ENCODE measurements around the gene ZNF460. TPM values are rescaled to one million over a fixed set of nuclear protein-coding genes. Genes with fewer than 3 reads are reported as not detected.
"Not testable (repeated sequence)": the region's sequence is repeated elsewhere in the genome, so short reads cannot be mapped to it uniquely, and the experiment has no call there.

ZNF460 gene
- total RNA-seq, 2 experiments from 2014 or later = 62.5 to 94.7 TPM

DNA sequence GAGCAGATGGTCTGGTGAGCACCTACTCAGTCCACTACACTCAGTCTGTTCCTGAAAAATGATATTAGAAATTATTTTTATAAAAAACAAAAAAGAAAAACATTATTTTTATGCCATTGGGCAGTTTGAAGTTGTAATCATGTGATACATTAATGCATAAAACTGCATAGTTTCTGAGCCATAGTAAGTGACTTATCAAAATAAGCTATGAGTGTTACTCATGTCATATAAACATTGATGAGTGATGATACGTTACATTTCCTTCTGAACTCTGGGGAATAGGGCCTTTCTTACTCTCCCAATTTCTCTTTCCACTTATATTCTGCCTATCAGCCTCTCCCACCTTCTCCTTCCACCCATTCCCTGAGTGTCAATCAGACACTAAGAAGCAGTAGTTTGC lies 31.0 kb upstream of the ZNF460 start:
- Histone ChIP-seq H3K9me3 (ENCODE audit: low read length) (no peaks in the 10 kb centered on the region), H3K36me3 (ENCODE audit: insufficient read depth, low read length) (peaks cover 72% of the 10 kb centered on the region), H3K4me1 (ENCODE audit: insufficient read depth, low read length, poor library complexity, severe bottlenecking) (no peaks in the 10 kb centered on the region), H2AFZ (ENCODE audit: low read length) (no peak overlapping the region), H3K27ac (ENCODE audit: low read depth, low read length, poor library complexity, severe bottlenecking) (no peak overlapping the region), H4K20me1 (ENCODE audit: insufficient read depth, low read length) (no peaks in the 10 kb centered on the region), H3K79me2 (ENCODE audit: insufficient read depth, low read depth, low read length) (no peaks in the 10 kb centered on the region), H3K4me3 (ENCODE audit: low read depth, low read length, poor library complexity, severe bottlenecking) (no peak overlapping the region), H3K4me2 (ENCODE audit: low read length) (no peak overlapping the region), H3K9me2 (ENCODE audit: insufficient read depth, low read length) (no peaks in the 10 kb centered on the region)
- CTCF ChIA-PET (ENCODE audit: unreplicated experiment) = no interaction called here
- BruUV-seq (replicated peaks) = no TSS peak
- DNase-seq (ENCODE audit: low spot score) = no peak
- intact Hi-C loops (cut with micrococcal nuclease; ENCODE audit: unreplicated experiment) = no loop called here
- TF ChIP-seq EZH2phosphoT487 (IDR thresholded peaks at IDR 0.05; ENCODE audit: borderline replicate concordance, low read depth, low read length) = no peak
- TF ChIP-seq, protein P1, sequence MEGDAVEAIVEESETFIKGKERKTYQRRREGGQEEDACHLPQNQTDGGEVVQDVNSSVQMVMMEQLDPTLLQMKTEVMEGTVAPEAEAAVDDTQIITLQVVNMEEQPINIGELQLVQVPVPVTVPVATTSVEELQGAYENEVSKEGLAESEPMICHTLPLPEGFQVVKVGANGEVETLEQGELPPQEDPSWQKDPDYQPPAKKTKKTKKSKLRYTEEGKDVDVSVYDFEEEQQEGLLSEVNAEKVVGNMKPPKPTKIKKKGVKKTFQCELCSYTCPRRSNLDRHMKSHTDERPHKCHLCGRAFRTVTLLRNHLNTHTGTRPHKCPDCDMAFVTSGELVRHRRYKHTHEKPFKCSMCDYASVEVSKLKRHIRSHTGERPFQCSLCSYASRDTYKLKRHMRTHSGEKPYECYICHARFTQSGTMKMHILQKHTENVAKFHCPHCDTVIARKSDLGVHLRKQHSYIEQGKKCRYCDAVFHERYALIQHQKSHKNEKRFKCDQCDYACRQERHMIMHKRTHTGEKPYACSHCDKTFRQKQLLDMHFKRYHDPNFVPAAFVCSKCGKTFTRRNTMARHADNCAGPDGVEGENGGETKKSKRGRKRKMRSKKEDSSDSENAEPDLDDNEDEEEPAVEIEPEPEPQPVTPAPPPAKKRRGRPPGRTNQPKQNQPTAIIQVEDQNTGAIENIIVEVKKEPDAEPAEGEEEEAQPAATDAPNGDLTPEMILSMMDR (conservative IDR thresholded peaks at IDR 0.05; ENCODE audit: low read length) = no peak
- POLR2A ChIA-PET = no interaction called here

DNA sequence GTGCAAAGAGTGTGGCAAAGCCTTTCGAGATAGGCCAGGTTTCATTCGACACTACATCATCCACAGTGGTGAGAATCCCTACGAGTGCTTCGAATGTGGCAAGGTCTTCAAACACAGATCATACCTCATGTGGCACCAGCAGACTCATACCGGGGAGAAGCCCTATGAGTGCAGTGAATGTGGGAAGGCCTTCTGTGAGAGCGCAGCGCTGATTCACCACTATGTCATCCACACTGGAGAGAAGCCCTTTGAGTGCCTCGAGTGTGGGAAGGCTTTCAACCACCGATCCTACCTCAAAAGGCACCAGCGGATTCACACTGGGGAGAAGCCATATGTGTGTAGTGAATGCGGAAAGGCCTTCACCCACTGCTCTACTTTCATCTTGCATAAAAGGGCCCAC lies 26.5 kb upstream of the ZNF460 start:
- intact Hi-C loops (cut with micrococcal nuclease; ENCODE audit: unreplicated experiment); BruUV-seq (replicated peaks); H3K79me2 ChIP-seq (ENCODE audit: insufficient read depth, low read depth, low read length); H3K9me2 ChIP-seq (ENCODE audit: insufficient read depth, low read length); H2AFZ ChIP-seq (ENCODE audit: low read length); H3K4me2 ChIP-seq (ENCODE audit: low read length); H3K4me3 ChIP-seq (ENCODE audit: low read depth, low read length, poor library complexity, severe bottlenecking); H3K27ac ChIP-seq (ENCODE audit: low read depth, low read length, poor library complexity, severe bottlenecking); DNase-seq (ENCODE audit: low spot score); H3K4me1 ChIP-seq (ENCODE audit: insufficient read depth, low read length, poor library complexity, severe bottlenecking); POLR2A ChIA-PET; CTCF ChIA-PET (ENCODE audit: unreplicated experiment); H4K20me1 ChIP-seq (ENCODE audit: insufficient read depth, low read length); H3K9me3 ChIP-seq (ENCODE audit: low read length): not testable (repeated sequence)
- peaks cover 60% of the 10 kb centered on the region for H3K36me3 ChIP-seq (ENCODE audit: insufficient read depth, low read length)

DNA sequence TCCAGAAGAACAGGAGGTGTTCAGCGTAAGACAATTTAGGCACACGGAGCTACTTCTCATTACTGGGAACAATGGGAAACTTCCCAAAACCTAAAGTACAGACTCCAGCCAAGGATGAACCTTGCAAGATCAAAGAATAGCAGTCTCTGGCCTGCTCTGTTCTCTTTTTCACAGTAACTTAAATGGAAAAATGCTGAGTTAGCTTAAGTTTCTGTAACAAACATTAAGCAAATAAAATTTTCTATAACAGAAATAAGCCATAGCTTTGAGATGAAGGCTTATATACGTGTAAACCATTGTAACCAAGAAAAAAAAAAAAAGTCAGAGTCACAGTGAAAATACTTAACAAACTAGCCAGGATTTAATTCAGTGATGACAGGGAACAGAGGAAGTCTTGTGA lies 18.2 kb upstream of the ZNF460 start:
- Histone ChIP-seq H3K4me2 (ENCODE audit: low read length) (no peak overlapping the region), H3K9me2 (ENCODE audit: insufficient read depth, low read length) (no peaks in the 10 kb centered on the region), H3K36me3 (ENCODE audit: insufficient read depth, low read length) (peaks cover 16% of the 10 kb centered on the region), H2AFZ (ENCODE audit: low read length) (no peak overlapping the region), H3K9me3 (ENCODE audit: low read length) (no peaks in the 10 kb centered on the region), H4K20me1 (ENCODE audit: insufficient read depth, low read length) (no peaks in the 10 kb centered on the region), H3K79me2 (ENCODE audit: insufficient read depth, low read depth, low read length) (no peaks in the 10 kb centered on the region), H3K27ac (ENCODE audit: low read depth, low read length, poor library complexity, severe bottlenecking) (no peak overlapping the region), H3K4me3 (ENCODE audit: low read depth, low read length, poor library complexity, severe bottlenecking) (no peak overlapping the region), H3K4me1 (ENCODE audit: insufficient read depth, low read length, poor library complexity, severe bottlenecking) (peaks cover 2% of the 10 kb centered on the region)
- POLR2A ChIA-PET = interaction anchor here (0.7 kb wide), 1 partner anchor 41 kb away, joined by 3 read pairs; no protein-coding TSS in a partner anchor
- intact Hi-C loops (cut with micrococcal nuclease; ENCODE audit: unreplicated experiment) = no loop called here
- no TSS peak for BruUV-seq (replicated peaks)
- no peak for DNase-seq (ENCODE audit: low spot score)
- no peak for TF ChIP-seq EZH2phosphoT487 (IDR thresholded peaks at IDR 0.05; ENCODE audit: borderline replicate concordance, low read depth, low read length)
- TF ChIP-seq, protein P1 (conservative IDR thresholded peaks at IDR 0.05; ENCODE audit: low read length) = no peak
- CTCF ChIA-PET (ENCODE audit: unreplicated experiment) = no interaction called here

All from OCI-LY7 (cell line).